Naive thymus-derived CD8-positive, alpha-beta T cell (primary cell): ENCODE results near the gene C2CD4B. TPM values are rescaled to one million over a fixed set of nuclear protein-coding genes. Genes with fewer than 3 reads are reported as not detected.

Source experiments
- ATAC-seq, 2 donors: fragments of 150-1000 bp; cut with Tn5 transposase in 1 of 2; sonication (Bioruptor Pico), chemical (Tn5 transposase) in 1 of 2; 1 replicate in 1 of 2; 2 replicates in 1 of 2; pipeline ENCODE4 v1.10.0; 2021; ENCODE audit warnings: mild to moderate bottlenecking in 2 of 2, moderate library complexity in 2 of 2
- POLR2A ChIA-PET: fragments of 350-600 bp; sonication (Branson Sonifier 250); formaldehyde crosslinking; loops from one replicate; lab custom pipeline; 2021; ENCODE audit warnings: antibody characterized with exemption; lab: Charles Lee
- DNase-seq, 10 donors: peaks; one replicate each; pipeline versions ENCODE4 v3.0.0 to v3.0.0-alpha.2; 2020 to 2022
- H3K27ac Mint-ChIP-seq, 10 donors: one replicate each; pipeline ENCODE4 v1.8.0; 2020 to 2022; ENCODE audit warnings: mild to moderate bottlenecking in 10 of 10, mixed read lengths in 10 of 10, moderate library complexity in 4 of 10, inconsistent platforms in 1 of 10
- H3K27me3 Mint-ChIP-seq, 5 donors: one replicate each; pipeline ENCODE4 v1.8.0; 2021 to 2022; ENCODE audit warnings: mixed read lengths in 5 of 5
- H3K36me3 Mint-ChIP-seq, 3 donors: one replicate each; pipeline ENCODE4 v1.8.0; 2020 to 2022; ENCODE audit warnings: mixed read lengths in 3 of 3, mild to moderate bottlenecking in 2 of 3, inconsistent platforms in 1 of 3
- H3K4me1 Mint-ChIP-seq, 4 donors: one replicate each; pipeline ENCODE4 v1.8.0; 2021 to 2022; ENCODE audit warnings: mixed read lengths in 4 of 4
- H3K4me3 Mint-ChIP-seq, 10 donors: one replicate each; pipeline ENCODE4 v1.8.0; 2020 to 2022; ENCODE audit warnings: mild to moderate bottlenecking in 10 of 10, mixed read lengths in 10 of 10, moderate library complexity in 6 of 10, inconsistent platforms in 1 of 10
- H3K9me3 Mint-ChIP-seq, 9 donors: one replicate each; pipeline ENCODE4 v1.8.0; 2020 to 2022; ENCODE audit warnings: mixed read lengths in 9 of 9, mild to moderate bottlenecking in 3 of 9, inconsistent platforms in 1 of 9, moderate library complexity in 1 of 9
- polyA plus RNA-seq, 3 donors: library from polyadenylated mRNA; unstranded; fragments of 300-500 nt; fragmentation: Illumina TruSeq; gene quantifications; one replicate each; pipeline ENCODE4 v1.2.3, GENCODE V29; 2021
- total RNA-seq, 8 experiments: library from RNA in 2 of 8; stranded (reverse) in 2 of 8; gene quantifications; one replicate each; pipeline ENCODE4 v1.2.3 and lab custom pipeline; 2021 to 2026

Gene C2CD4B
- total and polyA plus RNA-seq, 5 experiments from 2014 or later: not detected

DNA sequence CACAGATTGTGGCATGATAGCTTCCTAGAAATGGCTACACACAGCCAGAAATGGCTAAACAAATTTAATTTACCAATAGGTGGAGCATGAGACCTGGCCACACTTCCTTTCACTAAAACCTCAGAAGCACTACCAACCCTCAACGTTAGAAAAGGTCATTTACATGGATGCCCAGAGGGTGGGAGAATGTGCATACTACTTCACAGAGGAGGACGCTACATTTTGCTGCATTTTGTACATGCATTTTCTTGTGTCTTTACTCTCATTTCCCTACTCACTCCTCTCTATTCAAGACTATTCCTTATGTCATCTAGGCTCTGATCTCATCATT is 40.1 kb downstream of the C2CD4B start:
- no peaks in the 10 kb centered on the region for H3K36me3 Mint-ChIP-seq
- H3K4me3 Mint-ChIP-seq: no peak overlapping the region
- peaks cover 12 to 37% (median 31%) of the 10 kb centered on the region in 4 donors for H3K4me1 Mint-ChIP-seq
- H3K9me3 Mint-ChIP-seq: peaks cover 0 to 6% (median 0%) of the 10 kb centered on the region in 9 donors
- DNase-seq: no peak
- POLR2A ChIA-PET: no interaction called here
- no peak for ATAC-seq
- no peaks in the 10 kb centered on the region for H3K27me3 Mint-ChIP-seq
- H3K27ac Mint-ChIP-seq: peak overlapping the region in 3 of 10 donors; percentile 10 to 63 (median 25)

DNA sequence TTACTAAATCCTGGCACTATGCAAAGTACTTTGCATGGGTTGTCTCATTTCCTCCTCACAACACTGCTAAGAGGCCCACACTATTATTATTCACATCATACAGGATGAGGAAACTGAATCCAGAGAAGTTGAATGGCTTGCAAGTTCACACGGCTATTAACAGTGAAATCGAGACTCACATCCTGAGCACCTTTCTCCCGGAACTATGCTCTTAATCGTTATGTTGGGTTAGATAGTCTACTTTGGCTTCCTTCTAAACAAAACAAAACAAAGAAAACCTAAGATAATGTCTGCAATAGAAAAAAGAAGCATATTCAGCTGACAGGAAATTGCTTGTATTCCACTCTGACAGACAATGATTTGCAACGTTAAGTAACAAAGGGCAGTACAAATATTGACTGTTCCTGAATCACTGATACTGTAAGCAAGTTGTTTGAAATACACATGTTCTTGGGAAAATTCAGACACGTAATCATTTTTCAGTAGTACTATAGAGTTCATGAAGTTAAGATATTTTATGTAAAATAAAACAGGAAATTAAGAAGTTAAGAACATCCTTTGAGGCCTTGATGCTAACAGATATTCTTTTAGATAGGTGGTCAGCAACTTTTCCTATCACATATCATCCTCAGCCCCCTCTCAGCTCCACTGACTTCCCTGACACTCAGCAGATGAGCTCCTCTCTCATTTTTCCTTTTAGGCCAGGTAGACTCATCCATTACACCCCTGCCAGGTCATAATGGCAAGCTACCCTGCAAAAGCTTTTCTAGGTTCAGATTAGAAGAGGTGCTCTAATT is 40.7 kb downstream of the C2CD4B start:
- Mint-ChIP-seq H3K27me3 (no peaks in the 10 kb centered on the region), H3K36me3 (no peaks in the 10 kb centered on the region), H3K4me1 (peaks cover 13 to 38% (median 33%) of the 10 kb centered on the region in 4 donors), H3K9me3 (peaks cover 0 to under 1% (median 0%) of the 10 kb centered on the region in 9 donors), H3K27ac (peak overlapping the region in 6 of 10 donors; percentile 3 to 63 (median 26)), H3K4me3 (peak overlapping the region in 2 of 10 donors; percentile 19 to 52)
- POLR2A ChIA-PET: no interaction called here
- no peak for ATAC-seq
- DNase-seq: no peak

DNA sequence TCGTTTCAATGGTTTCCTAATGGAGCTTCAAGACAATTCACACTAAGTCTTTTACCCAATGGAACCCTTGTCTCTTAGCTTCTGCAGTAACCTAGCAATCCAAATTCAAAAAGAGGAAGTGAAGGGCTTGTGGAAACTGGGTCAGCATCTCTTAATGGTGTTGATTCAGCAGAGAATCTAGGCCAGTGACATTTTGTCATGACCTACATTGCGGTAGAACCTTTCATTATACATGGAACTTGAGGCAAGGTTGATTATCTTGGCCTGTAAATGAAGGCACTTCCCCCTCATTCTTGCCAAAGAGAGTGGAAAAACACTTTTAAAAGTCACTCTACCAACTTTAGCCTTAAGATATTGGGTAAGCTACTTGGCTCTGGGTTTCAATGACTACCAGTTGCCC is 42.8 kb downstream of the C2CD4B start:
- no peak for ATAC-seq
- peaks cover 0 to 2% (median 0%) of the 10 kb centered on the region in 3 donors for H3K36me3 Mint-ChIP-seq
- H3K27ac Mint-ChIP-seq: peak overlapping the region in 1 of 10 donors; percentile 63
- H3K9me3 Mint-ChIP-seq: no peaks in the 10 kb centered on the region
- POLR2A ChIA-PET: no interaction called here
- peaks cover 0 to 6% (median 0%) of the 10 kb centered on the region in 5 donors for H3K27me3 Mint-ChIP-seq
- H3K4me3 Mint-ChIP-seq: no peak overlapping the region
- DNase-seq: no peak
- H3K4me1 Mint-ChIP-seq: peaks cover 6 to 34% (median 27%) of the 10 kb centered on the region in 4 donors

DNA sequence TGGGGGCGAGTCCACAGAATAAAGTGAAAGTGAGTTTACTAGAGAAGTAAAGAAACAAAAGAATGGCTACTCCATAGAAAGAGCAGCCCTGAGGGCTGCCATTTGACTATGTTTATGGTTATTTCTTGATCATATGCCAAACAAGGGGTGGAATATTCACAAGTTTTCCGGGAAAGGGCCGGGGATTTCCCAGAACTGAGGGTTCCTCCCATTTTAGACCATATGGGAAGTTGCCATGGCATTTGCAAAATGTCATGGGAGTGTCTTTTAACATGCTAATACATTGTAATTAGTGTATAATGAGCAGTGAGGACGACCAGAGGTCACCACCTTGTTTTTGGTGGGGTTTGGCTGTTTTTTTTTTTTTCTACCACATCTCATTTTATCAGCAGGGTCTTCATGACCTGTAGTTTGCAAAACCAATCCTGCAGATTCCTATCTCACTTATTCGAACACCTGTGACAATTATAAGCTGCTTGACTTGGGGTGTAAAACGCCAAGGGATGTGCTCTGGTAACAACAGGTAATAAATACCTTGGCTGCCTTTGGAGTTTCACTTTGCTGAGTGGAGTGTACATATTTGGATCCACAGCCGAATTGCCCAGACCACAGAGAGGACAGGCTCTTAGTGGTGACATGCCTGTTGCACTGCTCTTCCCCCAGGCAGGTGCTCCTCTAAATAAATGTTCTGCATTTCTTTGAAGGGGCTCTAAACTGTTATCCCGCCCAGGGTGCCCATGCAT is 43.6 kb downstream of the C2CD4B start:
- Mint-ChIP-seq H3K9me3 (no peaks in the 10 kb centered on the region), H3K27me3 (peaks cover 0 to 9% (median 0%) of the 10 kb centered on the region in 5 donors), H3K36me3 (peaks cover 0 to 2% (median 0%) of the 10 kb centered on the region in 3 donors), H3K4me3 (no peak overlapping the region), H3K27ac (peak overlapping the region in 1 of 10 donors; percentile 31), H3K4me1 (peaks cover 6 to 34% (median 27%) of the 10 kb centered on the region in 4 donors)
- no peak for ATAC-seq
- POLR2A ChIA-PET: no interaction called here
- DNase-seq: no peak

DNA sequence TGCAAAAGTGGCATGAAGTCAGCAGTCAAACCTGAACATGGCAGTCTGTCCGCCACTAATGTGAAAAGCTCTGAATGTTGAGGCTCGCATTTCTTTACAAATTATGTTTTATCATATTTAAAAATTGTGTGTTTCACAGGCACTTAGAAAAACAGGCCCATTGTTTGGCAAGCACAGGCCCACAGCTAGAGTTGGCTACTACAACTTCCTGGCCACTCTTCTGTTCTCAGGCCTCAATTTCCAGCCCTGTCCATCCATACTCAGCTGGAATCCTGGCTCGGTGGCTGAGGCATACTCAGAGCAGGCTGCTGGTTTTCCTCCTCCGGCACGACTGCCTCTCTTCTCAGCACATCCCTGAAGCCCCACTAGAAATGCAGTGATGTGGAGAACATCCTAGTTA is 44.3 kb downstream of the C2CD4B start:
- Mint-ChIP-seq H3K4me1 (peaks cover 6 to 34% (median 27%) of the 10 kb centered on the region in 4 donors), H3K27ac (no peak overlapping the region), H3K36me3 (peaks cover 0 to 2% (median 0%) of the 10 kb centered on the region in 3 donors), H3K9me3 (no peaks in the 10 kb centered on the region), H3K27me3 (peaks cover 0 to 9% (median 0%) of the 10 kb centered on the region in 5 donors), H3K4me3 (no peak overlapping the region)
- ATAC-seq (no peak), DNase-seq (no peak)
- POLR2A ChIA-PET: no interaction called here

DNA sequence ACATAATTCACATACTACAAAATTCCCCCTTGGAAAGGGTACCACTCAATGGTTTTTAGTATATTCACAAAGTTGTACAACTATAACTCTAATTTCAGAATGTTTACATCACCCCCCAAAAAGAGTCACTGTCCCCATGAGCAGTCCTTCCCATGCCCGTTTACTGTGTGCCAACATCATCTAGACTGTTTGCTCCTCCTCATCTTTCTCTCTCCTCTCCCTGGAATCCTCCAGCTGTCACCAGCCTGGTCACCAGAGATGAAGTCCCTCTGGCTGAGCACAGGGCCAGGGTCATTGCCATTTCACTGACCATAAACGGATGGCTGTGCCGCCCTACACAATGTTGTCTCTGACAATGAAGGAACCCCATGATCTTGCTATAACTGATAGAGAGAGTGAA is 45.2 kb downstream of the C2CD4B start:
- peak overlapping the region in 1 of 10 donors; percentile 66 for H3K27ac Mint-ChIP-seq
- POLR2A ChIA-PET: no interaction called here
- DNase-seq: no peak
- H3K9me3 Mint-ChIP-seq: no peaks in the 10 kb centered on the region
- H3K4me1 Mint-ChIP-seq: peaks cover 6 to 26% (median 21%) of the 10 kb centered on the region in 4 donors
- ATAC-seq: no peak
- H3K36me3 Mint-ChIP-seq: peaks cover 0 to 2% (median 0%) of the 10 kb centered on the region in 3 donors
- no peak overlapping the region for H3K4me3 Mint-ChIP-seq
- H3K27me3 Mint-ChIP-seq: peaks cover 0 to 9% (median under 1%) of the 10 kb centered on the region in 5 donors

DNA sequence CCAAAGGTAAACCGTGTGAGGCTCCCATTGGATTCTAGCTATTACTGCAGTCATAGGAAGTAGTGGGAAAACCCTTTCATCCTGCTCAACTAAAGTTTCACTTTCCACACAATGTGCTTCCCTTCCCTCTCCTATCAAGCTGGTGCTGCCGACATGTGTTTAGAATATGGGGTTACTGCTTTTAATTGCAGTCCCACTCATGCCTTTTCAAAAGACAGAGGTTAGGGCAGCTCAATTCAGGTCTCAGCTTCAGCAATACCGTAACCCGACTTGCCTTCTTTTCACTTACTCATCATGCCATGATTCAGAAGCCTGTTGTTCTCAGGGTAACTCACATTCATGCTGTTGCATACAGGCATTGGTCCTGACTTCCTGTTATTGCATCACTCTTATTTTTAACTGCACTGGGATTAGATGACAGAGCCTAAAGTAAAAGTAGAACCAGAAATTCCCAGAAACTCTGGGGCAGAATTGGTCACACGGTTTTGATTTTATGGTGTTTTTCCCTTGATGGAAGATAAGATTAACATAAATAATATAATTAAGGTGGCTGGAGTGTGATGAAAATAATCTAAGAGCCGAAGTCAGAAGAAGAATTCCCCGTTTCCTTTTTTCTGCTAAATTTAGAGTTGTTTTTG is 45.7 kb downstream of the C2CD4B start:
- H3K4me1 Mint-ChIP-seq: peaks cover 5 to 21% (median 16%) of the 10 kb centered on the region in 4 donors
- peaks cover 0 to 2% (median 0%) of the 10 kb centered on the region in 3 donors for H3K36me3 Mint-ChIP-seq
- DNase-seq: no peak
- no peak overlapping the region for H3K4me3 Mint-ChIP-seq
- H3K27me3 Mint-ChIP-seq: peaks cover 0 to 10% (median 1%) of the 10 kb centered on the region in 5 donors
- no peaks in the 10 kb centered on the region for H3K9me3 Mint-ChIP-seq
- H3K27ac Mint-ChIP-seq: peak overlapping the region in 1 of 10 donors; percentile 18
- POLR2A ChIA-PET: no interaction called here
- no peak for ATAC-seq

DNA sequence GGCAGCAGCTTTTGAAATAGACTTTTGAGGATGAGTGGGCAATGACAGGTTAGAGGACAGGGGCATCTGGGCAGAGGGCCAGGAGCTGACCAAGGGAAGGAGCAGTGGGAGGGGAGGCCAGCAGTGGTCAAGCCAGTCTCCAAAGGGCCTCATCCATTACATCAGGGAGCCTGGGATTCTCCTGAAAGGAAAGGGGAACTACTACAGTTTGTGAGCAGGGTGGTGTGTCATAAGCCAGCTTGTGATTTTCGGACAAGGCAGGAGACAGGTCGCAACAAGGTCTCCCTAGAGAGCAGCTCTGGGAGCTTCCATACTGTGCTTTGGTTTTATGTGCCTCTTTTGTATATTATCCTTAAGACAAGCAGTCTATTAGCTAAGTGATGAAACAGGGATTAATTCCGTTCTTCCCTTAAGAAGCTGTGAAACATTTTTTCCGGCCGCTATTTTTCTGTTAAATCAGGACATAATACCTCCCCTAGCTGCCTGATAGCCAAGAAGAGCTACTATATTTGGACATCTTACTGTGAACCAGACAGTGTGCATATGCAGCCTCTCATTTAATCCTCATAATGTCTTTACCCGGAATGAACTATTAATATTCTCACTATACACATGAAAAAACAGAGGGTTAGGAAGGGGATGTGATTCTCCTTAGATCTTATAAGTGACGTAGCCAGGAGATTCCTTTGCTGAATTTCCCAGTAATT is 46.4 kb downstream of the C2CD4B start:
- H3K27me3 Mint-ChIP-seq: peaks cover under 1 to 10% (median 2%) of the 10 kb centered on the region in 5 donors
- ATAC-seq (no peak), DNase-seq (no peak)
- peaks cover 2 to 14% (median 10%) of the 10 kb centered on the region in 4 donors for H3K4me1 Mint-ChIP-seq
- no peak overlapping the region for H3K27ac Mint-ChIP-seq
- peaks cover 0 to 2% (median 0%) of the 10 kb centered on the region in 3 donors for H3K36me3 Mint-ChIP-seq
- H3K4me3 Mint-ChIP-seq: no peak overlapping the region
- POLR2A ChIA-PET: no interaction called here
- H3K9me3 Mint-ChIP-seq: no peaks in the 10 kb centered on the region

DNA sequence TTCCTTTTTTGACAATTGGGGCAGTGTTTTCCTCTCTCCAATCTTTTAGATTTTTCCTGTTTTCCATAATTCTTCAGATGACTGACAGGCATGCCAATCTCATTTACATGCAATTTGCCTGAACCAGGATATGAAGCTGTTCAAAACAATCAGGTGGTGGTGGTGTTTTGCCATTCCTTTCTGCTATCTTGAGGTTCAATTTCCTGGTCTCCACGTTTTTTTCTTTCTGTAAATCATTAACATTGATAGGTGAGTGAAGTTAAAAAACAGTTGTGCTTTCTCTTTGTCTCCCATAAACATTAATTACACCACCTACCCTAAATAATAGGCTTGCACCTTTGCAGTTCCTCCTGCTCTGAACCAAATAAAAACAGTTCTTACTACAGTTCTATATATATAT is 49.2 kb downstream of the C2CD4B start:
- H3K27ac Mint-ChIP-seq: no peak overlapping the region
- H3K27me3 Mint-ChIP-seq: peaks cover 2 to 12% (median 9%) of the 10 kb centered on the region in 5 donors
- ATAC-seq: no peak
- H3K4me3 Mint-ChIP-seq: no peak overlapping the region
- peaks cover 4 to 8% (median 5%) of the 10 kb centered on the region in 4 donors for H3K4me1 Mint-ChIP-seq
- peaks cover 0 to 2% (median 0%) of the 10 kb centered on the region in 3 donors for H3K36me3 Mint-ChIP-seq
- no peaks in the 10 kb centered on the region for H3K9me3 Mint-ChIP-seq
- POLR2A ChIA-PET: no interaction called here
- no peak for DNase-seq

Other genes with a start within 250 kb of the C2CD4B start
- 100 to 1,000 TPM; 103 to 109 TPM for gene VPS13C, start 104.8 kb downstream of the C2CD4B start, total RNA-seq
- gene VPS13C, start 104.8 kb downstream of the C2CD4B start, polyA plus RNA-seq: 10 to 100 TPM; 11.1 to 17.6 (median 13.3) TPM
- gene C2CD4A, start 98.3 kb downstream of the C2CD4B start, total RNA-seq: not detected
- gene C2CD4A, start 98.3 kb downstream of the C2CD4B start, polyA plus RNA-seq: not detected
- gene TLN2, start 225.3 kb upstream of the C2CD4B start, total RNA-seq: 1 to 10 TPM; 1.1 to 1.3 TPM
- under 1 TPM in 2 of 3 donors, not detected in 1; 0.15 to 0.22 TPM for gene TLN2, start 225.3 kb upstream of the C2CD4B start, polyA plus RNA-seq